HG03139 (cell line): Measurements from ENCODE around the gene TTC34.
"Not testable (repeated sequence)": the region's sequence is repeated elsewhere in the genome, so short reads cannot be mapped to it uniquely, and the experiment has no call there.

ENCODE experiments used
- ATAC-seq: cut with Tn5 transposase; IDR thresholded peaks from one replicate; pipeline ENCODE4 v1.9.1; 2021; ENCODE audit not compliant: unreplicated experiment

Gene TTC34

DNA sequence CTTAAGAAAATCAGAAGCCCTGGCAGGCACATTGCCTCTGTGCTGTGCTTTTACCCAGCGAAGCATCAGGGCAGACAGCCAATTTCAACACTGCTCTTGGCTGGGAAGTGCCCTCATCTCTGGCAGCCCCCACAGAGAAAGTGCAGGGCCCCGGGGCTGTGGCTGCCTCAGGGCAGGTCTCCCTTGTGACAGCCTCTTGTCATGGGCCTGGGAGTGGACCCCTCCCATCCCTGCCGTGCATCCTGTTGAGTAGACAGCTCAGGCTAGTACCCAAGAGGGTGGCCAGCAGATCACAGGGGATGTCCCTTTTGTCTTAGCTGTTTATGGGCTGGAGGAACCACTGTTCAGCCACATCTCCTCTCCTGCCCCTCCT, 23.3 kb downstream of the TTC34 start:
- no peak for ATAC-seq

GRCh38 chr1:2777424-2778219, 23.9 kb downstream of the TTC34 start:
- ATAC-seq = no peak

DNA sequence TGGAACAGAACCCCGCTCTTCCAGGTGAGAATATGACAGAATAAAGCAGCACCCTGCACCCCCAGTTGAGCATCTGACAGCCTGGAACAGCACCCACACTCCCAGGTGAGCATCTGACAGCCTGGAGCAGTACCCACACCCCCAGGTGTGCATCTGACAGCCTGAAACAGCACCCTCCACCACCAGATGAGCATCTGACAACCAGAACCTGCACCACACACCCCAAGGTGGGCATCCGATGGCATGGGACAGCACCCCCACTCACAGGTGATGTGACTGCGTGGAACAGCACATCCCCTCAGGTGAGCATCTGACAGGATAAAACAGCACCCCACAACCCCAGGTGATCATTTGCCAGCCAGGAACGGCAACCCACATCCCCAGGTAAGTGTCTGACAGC, 26.2 kb downstream of the TTC34 start:
- ATAC-seq = not testable (repeated sequence)

GRCh38 chr1:2768052-2768451, 33.4 kb downstream of the TTC34 start:
- ATAC-seq = not testable (repeated sequence)

- ATAC-seq = not testable (repeated sequence)
Measured at GRCh38 chr1:2759433-2759832, 42.1 kb downstream of the TTC34 start.

- not testable (repeated sequence) for ATAC-seq
Measured at GRCh38 chr1:2757519-2757918, 44.0 kb downstream of the TTC34 start.

DNA sequence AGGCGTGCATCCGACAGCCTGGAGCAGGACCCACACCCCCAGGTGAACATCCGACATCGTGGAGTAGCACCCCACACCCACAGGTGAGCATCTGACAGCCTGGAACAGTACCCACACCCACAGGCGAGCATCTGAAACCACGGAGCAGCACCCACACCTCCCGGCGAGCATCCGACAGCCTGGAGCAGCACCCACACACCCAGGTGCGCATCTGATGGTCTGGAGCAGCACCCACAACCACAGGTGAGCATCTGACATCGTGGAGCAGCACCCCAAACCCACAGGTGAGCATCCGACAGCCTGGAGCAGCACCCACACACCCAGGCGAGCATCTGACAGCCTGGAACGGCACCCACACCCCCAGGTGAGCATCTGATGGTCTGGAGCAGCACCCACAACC, 46.1 kb downstream of the TTC34 start:
- not testable (repeated sequence) for ATAC-seq

- ATAC-seq = not testable (repeated sequence)
Measured at GRCh38 chr1:2754597-2754996, 46.9 kb downstream of the TTC34 start.

GRCh38 chr1:2752503-2752902, 49.0 kb downstream of the TTC34 start:
- not testable (repeated sequence) for ATAC-seq

DNA sequence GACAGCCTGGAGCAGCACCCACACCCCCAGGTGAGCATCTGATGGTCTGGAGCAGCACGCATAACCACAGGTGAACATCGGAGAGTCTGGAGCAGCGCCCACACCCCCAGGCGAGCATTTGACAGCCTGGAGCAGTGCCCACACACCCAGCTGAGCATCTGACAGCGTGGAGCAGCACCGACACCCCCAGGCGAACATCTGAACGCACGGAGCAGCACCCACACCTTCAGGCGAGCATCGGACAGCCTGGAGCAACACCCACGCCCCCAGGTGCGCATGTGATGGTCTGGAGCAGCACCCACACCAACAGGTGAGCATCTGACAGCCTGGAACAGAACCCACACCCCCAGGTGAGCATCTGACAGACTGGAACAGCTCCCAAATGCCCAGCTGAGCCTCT, 49.6 kb downstream of the TTC34 start:
- ATAC-seq = not testable (repeated sequence)

DNA sequence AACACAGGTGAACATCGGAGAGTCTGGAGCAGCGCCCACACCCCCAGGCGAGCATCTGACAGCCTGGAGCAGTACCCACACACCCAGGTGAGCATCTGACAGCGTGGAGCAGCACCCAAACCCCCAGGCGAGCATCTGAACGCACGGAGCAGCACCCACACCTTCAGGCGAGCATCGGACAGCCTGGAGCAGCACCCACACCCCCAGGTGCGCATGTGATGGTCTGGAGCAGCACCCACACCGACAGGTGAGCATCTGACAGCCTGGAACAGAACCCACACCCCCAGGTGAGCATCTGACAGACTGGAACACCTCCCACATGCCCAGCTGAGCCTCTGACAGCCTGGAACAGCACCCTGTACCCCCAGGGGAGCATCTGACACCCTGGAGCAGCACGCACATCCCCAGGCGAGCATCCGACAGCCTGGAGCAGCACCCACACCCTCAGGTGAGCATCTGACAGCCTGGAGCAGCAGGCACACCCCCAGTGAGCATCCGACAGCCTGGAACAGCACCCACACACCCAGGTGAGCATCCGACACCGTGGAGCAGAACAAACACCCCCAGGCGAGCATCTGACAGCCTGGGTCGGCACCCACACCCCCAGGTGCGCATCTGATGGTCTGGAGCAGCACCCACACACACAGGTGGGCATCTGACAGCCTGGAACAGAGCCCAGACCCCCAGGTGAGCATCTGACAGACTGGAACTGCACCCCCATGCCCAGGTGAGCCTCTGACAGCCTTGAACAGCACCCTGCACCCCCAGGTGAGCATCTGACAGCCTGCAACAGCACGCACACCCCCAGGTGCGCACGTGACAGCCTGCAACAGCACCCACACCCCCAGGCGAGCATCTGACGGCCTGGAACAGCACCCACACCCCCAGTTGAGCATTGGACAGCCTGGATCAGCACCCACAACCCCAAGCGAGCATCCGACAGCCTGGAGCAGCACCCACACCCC, 50.4 kb downstream of the TTC34 start:
- not testable (repeated sequence) for ATAC-seq

- not testable (repeated sequence) for ATAC-seq
Measured at GRCh38 chr1:2750041-2750680, 51.3 kb downstream of the TTC34 start.

- not testable (repeated sequence) for ATAC-seq
Measured at GRCh38 chr1:2748626-2749025, 52.9 kb downstream of the TTC34 start.

- not testable (repeated sequence) for ATAC-seq
Measured at GRCh38 chr1:2694796-2695195, 106.7 kb downstream of the TTC34 start.

DNA sequence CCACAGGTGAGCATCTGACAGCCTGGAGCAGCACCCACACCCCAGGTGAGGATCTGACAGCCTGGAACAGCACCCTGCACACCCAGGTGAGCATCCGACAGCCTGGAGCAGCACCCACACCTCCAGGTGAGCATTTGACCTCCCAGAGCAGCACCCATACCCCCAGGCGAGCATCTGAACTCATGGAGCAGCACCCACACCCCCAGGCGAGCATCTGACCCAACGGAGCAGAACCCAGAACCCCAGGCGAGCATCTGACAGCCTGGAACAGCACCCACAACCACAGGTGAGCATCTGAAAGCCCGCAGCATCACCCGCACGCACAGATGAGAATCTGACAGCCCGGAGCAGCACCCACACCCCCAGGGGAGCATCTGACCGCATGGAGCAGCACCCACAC, 111.3 kb downstream of the TTC34 start:
- ATAC-seq = not testable (repeated sequence)

DNA sequence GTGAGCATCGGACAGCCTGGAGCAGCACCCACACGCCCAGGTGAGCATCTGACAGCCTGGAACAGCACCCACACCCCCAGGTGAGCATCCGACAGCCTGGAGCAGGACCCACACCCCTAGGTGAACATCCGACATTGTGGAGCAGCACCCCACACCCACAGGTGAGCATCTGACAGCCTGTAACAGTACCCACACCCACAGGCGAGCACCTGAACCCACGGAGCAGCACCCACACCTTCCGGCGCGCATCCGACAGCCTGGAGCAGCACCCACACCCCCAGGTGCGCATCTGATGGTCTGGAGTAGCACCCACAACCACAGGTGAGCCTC, 113.2 kb downstream of the TTC34 start:
- ATAC-seq = not testable (repeated sequence)

DNA sequence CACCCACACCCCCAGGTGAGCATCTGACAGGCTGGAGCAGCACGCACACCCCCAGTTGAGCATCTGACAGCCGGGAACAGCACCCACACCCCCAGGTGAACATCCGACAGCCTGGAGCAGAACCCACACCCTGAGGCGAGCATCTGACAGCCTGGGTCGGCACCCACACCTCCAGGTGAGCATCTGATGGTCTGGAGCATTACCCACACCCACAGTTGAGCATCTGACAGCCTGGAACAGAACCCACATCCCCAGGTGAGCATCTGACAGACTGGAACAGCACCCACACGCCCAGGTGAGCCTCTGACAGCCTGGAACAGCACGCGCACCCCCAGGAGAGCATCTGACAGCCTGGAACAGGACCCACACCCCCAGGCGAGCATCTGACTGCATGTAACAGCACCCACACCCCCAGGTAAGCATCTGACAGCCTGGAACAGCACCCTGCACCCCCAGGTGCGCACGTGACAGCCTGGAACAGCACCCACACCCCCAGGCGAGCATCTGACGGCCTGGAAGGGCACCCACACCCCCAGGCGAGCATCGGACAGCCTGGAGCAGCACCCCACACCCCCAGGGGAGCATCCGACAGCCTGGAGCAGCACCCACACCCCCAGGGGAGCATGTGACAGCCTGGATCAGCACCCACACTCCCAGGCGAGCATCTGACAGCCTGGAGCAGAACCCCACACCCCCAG, 113.7 kb downstream of the TTC34 start:
- ATAC-seq = not testable (repeated sequence)

GRCh38 chr1:2687174-2687591, 114.3 kb downstream of the TTC34 start:
- not testable (repeated sequence) for ATAC-seq

DNA sequence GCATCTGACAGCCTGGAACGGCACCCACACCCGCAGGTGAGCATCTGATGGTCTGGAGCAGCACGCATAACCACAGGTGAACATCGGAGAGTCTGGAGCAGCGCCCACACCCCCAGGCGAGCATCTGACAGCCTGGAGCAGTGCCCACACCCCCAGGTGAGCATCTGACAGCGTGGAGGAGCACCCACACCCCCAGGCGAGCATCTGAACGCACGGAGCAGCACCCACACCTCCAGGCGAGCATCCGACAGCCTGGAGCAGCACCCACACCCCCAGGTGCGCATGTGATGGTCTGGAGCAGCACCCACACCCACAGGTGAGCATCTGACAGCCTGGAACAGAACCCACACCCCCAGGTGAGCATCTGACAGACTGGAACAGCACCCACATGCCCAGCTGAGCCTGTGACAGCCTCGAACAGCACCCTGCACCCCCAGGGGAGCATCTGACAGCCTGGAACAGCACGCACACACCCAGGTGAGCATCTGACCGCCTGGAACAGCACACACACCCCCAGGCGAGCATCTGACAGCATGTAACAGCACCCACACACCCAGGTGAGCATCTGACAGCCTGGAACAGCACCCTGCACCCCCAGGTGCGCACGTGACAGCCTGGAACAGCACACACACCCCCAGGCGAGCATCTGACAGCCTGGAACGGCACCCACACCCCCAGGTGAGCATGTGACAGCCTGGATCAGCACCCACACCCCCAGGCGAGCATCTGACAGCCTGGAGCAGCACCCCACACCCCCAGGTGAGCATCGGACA, 115.2 kb downstream of the TTC34 start:
- not testable (repeated sequence) for ATAC-seq

DNA sequence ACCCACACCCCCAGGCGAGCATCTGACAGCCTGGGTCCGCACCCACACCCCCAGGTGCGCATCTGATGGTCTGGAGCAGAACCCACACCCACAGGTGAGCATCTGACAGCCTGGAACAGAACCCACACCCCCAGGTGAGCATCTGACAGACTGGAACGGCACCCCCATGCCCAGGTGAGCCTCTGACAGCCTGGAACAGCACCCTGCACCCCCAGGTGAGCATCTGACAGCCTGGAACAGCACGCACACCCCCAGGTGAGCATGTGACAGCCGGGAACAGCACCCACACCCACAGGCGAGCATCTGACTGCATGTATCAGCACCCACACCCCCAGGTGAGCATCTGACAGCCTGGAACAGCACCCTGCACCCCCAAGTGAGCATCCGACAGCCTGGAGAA, 115.8 kb downstream of the TTC34 start:
- ATAC-seq = not testable (repeated sequence)
